ENCODE data around the gene OXNAD1.

The OXNAD1 gene

GRCh38 chr3:16279010-16279801 is 14.2 kb downstream of the OXNAD1 start:
- DNase-seq: no peak

DNA sequence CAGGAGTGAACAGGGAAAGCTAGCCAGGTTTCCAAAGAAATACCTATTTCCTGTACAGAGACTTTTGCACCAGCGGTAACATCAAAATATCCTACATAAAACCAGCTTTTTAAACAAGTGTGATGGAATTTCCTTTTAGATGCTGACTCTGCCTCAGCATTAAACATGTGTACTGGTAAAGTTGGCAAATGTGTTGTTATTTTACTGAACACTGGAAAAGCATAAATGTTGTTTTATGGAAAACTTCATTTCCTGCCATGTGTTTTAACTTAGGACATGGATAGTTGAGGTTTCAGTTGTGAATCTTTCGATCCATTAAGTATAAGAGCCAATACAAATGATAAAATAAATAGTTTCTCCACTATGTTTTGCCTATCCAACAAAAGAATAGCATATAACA is 15.7 kb downstream of the OXNAD1 start:
- DNase-seq: no peak

DNA sequence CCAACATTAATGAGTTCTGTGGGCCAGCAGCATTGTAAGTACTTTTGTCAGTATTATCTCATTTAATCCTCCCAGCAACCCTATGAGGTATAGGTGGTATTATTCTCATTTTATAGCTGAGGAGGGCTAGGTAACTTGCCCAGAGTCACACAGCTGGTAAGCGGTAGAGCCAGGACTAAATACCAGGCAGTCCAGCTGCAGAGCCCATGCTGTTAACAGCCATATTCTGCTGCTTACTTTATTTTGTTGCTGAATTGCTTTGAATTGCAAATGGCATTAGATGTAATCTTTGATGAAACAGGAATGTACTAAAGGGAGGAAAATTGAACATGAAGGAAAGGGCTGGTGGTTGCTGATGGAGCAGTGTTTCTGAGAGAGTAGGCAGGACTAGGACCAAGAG is 19.6 kb downstream of the OXNAD1 start:
- no peak for DNase-seq

- DNase-seq: peak; percentile 82
Observed at GRCh38 chr3:16286161-16286560, 21.1 kb downstream of the OXNAD1 start.

GRCh38 chr3:16286751-16287543 is 21.9 kb downstream of the OXNAD1 start:
- DNase-seq: no peak

GRCh38 chr3:16288664-16289063 is 23.7 kb downstream of the OXNAD1 start:
- no peak for DNase-seq

DNA sequence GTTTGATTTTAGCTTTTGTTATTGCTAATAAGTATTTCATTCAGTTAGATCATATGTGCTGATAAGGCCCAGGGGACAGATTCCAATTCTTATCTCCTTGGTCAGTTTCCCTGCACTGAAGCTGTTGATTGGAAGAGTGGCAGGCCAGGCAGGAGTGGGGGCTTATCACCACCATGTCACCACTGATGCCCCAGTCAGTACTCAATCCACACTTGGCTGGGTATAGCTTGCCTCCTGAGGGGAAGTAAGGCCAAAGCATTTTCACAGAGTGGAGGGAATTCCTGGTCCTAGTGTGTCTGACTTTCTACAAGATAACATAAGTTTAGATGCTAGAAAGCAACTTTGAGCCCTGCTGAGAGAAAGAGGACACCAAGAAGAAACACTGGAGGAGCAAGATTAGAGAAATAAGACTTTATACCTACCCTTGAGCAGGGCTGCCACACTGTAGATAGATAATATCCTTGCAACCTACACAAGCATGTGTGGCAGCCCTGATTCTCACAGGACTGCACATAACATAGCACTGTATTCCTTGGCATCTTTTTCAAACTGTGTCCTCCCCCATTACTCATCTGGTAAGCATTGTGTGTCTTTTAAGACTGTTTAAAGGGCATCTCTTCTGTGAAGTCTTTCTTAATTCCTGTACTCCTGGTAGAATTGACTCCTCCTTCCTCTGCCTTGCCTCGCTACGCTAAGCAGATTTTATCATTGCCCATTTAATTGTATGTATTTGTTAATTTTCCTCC is 24.3 kb downstream of the OXNAD1 start:
- no peak for DNase-seq

- peak; percentile 75 for DNase-seq
Observed at GRCh38 chr3:16290007-16290826, 25.2 kb downstream of the OXNAD1 start.

DNA sequence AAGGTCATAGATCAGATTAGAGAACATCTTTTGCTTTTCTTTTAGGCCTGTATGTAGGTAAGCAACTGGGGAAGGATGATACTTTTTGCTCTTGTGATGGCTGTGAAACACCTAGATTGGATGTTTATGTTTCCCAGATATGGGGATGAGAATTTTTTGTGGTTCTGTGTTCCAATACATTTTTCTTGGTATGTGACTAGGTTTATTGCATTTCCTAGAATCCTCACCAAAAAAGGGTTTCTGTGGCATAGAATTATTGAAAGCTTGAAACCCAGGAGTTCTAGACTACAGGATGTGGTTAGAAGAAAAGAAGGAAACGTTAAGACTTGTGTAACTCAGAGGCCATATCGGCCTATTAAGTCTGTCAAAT is 25.8 kb downstream of the OXNAD1 start:
- peak; percentile 61 for DNase-seq

DNA sequence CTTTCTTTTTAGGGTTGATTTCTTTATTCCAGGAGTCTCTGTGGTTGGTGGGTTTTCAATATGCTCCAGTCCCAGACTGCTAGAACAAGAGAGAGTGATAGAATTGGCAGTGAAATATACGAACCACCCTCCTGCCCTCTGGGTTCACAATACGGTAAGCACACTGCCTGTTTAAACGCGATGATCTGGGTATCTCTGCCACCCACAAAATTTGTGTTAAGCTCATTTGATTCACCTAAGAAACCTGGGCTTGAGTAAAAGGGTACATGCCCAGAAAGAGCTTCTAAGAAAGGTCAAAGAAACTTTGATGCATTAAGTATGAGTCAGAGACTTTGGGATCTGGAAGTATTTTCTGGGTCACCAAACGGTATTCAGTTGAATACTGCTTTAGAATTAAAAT is 29.8 kb downstream of the OXNAD1 start:
- no peak for DNase-seq

DNA sequence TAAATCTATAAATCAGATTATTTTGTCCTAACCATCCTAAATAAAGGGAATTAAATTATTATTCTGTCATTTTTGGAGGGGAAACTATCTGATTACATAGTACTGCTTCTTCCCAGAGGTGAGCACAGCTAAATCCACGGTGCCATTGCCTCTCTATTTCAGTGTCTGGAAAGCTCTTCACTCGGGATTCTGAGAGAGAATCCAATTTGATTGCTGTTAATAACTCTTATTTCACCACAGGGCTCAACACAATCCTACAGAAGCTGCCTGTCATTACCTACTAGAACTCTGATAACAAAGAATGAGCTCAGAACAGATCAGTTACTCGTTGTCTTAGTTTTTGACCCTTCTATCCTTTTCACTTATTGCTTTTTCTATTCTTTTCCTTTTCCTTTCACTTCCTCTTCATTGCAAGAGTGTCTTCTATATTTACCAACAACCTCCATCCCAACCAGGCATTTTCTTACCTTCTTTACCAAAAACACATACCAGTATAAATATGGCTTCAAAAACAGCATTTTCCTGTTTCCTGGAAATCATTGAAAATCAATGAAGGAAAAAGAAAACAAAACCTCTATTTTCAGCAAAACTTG is 30.4 kb downstream of the OXNAD1 start:
- DNase-seq: no peak

GRCh38 chr3:16297997-16298885 is 33.2 kb downstream of the OXNAD1 start:
- DNase-seq: no peak

DNA sequence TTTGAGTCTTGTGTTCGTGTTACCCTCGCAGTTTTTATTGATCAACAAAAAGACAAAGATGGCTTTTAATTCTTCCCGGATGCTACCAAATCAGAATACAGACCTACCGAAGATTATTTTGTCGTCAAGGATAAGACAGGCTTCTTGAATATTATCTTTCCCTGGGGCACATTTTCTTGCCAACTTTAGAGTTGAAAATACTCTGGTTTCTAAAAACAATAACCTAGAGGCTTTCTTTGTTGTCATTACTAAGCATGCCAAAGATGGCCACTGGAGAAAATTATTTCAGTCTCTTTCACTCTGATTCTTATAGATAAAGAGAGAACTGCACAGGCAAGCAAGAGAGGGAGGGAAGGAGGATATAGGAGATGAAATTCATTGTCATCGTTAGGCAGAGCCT is 33.9 kb downstream of the OXNAD1 start:
- DNase-seq: no peak

GRCh38 chr3:16299746-16300145 is 34.7 kb downstream of the OXNAD1 start:
- DNase-seq: no peak

GRCh38 chr3:16300307-16300706 is 35.3 kb downstream of the OXNAD1 start:
- DNase-seq: peak; percentile 37

DNA sequence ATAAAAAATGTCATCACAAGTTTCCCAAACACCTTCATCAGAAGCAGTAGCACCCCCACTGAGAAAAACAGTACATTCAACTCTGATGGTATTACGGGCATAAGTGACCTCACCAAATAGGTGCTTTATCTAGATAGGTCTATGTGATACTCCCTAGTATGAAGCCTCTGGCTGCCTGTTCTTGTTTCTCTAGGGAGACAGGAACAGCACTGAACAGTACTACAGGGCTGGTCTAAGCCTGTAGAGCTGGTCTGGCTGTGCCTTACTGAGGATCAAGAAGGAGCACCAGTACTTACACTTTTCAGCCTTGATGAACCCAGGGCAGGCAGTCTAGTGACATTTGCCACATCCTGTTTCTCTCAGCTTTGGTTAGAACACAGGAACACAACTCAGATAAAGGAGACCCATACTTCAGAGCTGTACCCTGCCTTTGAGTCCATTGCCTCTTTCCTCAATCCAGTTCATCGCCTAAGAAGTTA is 35.9 kb downstream of the OXNAD1 start:
- peak; percentile 77 for DNase-seq

- DNase-seq: peak; percentile 40
Observed at GRCh38 chr3:16301507-16301906, 36.5 kb downstream of the OXNAD1 start.

DNA sequence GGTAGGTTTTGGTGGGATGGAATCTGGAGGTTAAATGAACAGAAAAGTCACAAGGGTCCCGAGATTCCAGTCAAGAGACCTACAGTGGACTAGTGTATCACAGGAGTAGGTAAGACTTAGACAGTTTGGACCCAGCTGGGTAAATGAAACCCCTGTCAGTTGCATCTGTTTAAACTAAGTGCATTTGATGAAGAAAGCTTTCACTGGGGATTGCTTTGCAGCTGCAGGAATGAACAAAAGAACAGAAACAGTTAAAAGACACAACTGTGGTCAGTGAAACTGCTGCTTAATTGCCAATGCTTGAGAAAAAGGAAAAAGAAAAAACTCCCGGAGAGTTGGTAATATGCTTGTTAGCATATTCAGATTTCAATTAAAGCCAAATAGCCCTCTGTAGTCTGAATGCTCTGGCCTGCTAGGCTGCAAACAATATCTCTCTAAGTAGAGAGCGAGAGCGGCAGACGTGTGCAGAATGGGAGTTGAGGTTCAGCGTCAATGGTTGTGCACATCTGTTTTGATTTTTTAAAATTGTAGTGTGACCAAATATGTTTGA is 37.1 kb downstream of the OXNAD1 start:
- no peak for DNase-seq

- DNase-seq: no peak
Observed at GRCh38 chr3:16303037-16303575, 38.1 kb downstream of the OXNAD1 start.

Measured in CD4-positive, alpha-beta T cell treated with Interleukin-21 for 1 hour (primary cell).